HG03196 (cell line): ENCODE measurements around the gene TMEM168.
"Not testable (repeated sequence)": the region's sequence is repeated elsewhere in the genome, so short reads cannot be mapped to it uniquely, and the experiment has no call there.

Experiments used
- ATAC-seq: cut with Tn5 transposase; IDR thresholded peaks from one replicate; pipeline ENCODE4 v1.9.1; 2021; ENCODE audit not compliant: unreplicated experiment

Gene TMEM168

DNA sequence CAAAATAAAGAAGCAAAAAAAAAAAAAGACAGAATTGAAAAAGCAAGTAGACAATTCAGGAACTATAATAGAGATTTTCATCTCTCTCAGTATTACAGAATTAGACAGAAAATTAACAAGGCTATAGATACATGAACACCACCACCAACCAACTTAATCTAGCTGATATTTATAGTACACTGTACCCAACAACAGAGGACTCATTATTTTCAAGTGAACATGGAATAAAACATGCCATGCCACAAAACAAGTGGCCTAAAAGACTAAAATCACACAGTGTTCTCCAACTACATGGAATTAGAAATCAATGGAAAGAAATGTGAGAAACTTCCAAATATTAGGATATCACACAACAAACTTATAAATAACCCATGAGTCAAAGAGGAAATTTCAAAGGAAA lies 9.1 kb downstream of the TMEM168 start:
- ATAC-seq = no peak

- ATAC-seq = no peak
Measured at GRCh38 chr7:112779667-112780066, 10.5 kb downstream of the TMEM168 start.

- ATAC-seq = no peak
Measured at GRCh38 chr7:112777406-112777805, 12.8 kb downstream of the TMEM168 start.

DNA sequence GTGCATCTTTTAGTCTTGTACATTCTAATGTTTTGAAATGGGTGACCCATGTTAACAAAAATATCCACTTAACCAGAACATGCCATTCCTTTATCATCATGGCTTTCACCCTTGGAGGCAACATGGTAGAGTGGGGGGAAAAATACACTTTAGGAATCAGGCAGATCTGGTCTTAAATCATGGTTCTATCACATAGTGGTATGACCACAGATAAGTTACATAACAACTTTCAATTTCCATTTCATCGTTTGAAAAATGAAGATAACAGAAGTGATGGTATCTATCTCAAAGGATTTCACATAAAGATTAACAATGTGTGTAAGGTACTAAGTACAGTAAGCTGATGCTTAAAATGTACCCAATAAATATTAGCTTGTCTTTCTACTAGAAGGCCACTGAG lies 19.0 kb downstream of the TMEM168 start:
- ATAC-seq = no peak

DNA sequence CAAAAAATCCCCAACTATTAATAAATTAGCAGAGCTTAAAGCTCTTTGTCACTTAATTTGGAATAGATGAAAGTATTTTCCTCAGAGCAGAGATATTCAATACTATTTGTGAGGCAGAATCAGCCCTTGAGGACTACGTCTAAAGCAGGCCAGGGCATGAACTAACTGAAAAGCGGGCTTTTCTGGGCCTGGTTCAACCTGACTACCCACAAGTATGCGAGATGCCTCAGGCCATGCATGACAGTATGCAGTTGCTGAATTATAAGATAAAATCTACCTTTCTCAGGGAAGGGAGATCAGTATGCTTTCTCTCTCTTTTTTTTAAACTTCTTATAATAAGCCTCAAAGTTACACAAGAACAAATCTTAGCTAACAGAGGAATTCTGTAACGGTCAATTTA lies 20.1 kb downstream of the TMEM168 start:
- ATAC-seq = no peak

DNA sequence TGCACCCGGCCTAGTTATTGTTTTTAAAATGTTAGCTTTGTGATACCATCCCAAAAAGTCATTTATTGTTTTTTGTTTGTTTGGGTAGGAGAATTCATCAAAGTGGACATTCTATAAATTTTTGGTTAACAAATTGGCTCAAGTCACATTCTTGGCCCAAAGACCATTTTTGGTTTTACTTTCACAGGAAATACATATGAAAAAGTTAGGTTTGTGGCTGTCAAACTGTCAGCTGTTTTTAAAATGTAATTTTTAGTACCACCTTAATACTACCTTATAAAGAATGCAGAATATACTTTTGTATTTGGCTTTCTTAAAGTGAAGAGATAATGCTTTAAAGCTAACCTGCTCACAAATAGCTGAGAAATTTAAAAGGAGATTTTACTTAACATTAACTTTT lies 25.1 kb downstream of the TMEM168 start:
- ATAC-seq = no peak

DNA sequence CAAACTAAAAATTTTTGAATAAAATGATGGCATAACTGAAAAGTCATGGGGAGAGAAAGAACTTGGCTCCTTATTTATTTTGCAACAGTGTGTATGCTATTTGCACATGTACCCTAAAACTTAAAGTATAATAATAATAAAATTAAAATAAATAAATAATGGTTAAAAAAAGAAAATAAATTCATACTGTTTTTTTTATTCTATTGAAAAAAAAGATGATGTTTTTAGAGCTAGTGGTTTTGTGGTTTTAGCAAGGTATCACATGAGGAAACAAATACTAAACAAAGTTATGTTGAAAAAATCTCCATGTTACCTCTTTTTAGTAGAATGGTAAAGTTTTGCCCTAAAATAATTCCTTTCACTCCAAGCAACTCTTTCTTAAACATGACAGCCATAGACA lies 26.2 kb downstream of the TMEM168 start:
- ATAC-seq = no peak

GRCh38 chr7:112763298-112763697 lies 26.9 kb downstream of the TMEM168 start:
- ATAC-seq = no peak

DNA sequence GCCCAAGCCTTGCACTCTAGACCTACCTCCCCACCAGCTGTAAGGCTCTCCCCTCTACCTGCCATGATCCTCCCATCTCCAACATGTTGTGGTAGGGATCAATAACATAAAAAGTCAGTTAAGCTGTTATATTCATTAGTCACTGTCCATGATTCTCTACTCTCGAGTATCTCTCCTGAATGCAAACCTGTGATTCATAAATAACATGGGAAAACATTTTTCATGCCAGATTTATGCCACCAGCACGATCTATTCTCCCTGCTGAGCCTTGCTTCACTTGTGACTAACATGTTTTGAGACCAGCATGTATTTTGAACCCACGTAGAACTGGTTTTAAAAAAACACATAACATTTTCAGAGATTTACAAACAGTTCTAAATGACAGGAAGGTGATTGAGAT lies 30.3 kb downstream of the TMEM168 start:
- ATAC-seq = no peak

GRCh38 chr7:112757337-112757736 lies 32.9 kb downstream of the TMEM168 start:
- peak; percentile 66 for ATAC-seq

- no peak for ATAC-seq
Measured at GRCh38 chr7:112753298-112753697, 36.9 kb downstream of the TMEM168 start.

DNA sequence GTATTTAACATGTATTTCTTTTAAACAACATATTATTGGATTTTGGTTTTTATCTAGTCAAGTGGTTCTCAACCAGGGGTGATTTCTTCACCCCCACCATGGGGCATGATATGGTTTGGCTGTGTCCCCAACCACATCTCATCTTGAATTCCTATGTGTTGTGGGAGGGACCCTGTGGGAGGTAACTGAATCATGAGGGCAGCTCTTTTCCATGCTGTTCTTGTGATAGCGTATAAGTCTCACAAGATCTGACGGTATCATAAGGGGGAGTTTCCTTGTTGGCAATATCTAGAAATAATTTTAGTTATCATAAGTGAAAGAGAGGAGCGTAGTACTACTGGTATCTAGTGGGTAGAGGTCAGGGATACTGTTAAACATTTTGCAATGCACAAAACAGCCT lies 37.6 kb downstream of the TMEM168 start:
- ATAC-seq = no peak

DNA sequence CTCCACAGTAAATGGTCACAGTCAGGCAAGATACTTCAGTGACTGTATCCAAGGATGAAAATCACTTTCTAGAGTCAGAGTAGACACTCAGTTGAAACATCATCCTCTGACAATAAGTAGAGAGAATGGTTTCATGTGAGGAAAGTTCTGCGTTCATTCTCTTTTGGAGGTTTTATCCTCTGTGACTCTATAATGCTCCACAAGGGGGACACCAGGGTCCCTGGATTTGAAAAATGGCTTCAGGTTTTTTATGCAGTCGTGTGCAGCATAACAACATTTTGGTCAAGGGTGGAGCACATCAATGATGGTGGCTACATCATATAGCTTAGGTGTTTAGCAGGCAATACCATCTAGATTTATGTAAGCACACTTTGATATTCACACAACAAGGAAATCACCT lies 40.4 kb downstream of the TMEM168 start:
- no peak for ATAC-seq

- ATAC-seq = no peak
Measured at GRCh38 chr7:112748381-112748780, 41.8 kb downstream of the TMEM168 start.

DNA sequence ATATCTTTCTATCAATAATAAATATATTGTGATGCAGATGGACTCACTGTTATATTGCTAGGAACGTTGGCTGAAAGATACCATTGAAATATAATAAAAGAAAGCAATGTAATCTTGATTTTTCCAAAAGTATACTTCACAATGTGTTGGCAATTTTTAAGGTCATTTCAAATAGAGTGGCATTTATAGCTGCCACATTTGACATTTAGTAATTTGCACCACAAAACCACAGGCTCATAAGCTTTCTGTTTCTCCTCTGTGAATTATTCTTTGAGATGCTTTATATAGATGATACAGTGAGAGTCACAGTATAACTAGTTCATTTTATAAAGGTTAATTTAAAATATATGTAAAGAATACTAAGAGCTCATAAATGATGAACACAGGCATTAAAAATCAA lies 44.6 kb downstream of the TMEM168 start:
- ATAC-seq = no peak

DNA sequence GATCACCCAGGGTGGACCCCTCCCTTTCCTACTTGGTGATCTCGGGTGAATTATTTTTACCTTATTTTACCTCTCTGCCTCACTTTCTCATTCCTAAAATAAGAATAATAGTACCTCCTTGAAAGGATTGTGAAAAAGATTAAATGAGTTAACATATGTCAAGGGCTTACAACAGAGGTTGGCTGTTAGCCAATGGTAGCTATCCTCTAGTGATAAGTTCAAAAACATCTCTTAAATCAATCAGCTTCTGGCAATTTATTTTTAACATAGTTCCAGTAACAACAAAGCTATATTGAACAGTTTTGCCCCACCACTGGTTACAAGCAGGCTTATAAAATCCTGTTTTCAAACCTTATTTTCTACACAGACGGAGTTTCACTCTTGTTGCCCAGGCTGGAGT lies 45.4 kb downstream of the TMEM168 start:
- ATAC-seq = no peak

- no peak for ATAC-seq
Measured at GRCh38 chr7:112743811-112744210, 46.4 kb downstream of the TMEM168 start.

DNA sequence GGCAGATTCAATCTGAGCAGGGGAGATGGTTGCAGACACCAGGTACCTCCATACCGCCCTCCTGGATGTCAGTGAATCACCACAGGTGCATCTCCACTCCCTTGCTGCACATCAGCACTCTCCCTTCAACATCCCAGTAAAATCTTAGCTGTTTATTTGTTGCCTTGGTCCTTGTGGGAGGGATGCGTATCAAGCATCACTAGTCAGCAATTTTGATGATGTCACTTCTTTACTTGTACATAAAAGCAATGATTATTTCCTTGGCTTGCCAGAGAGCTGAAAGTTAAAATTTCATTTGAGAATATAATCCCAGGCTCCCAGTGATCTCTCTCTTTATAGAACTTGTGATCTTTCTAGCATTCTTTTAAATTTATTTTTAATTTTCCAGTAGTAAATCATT lies 49.5 kb downstream of the TMEM168 start:
- ATAC-seq = no peak

- no peak for ATAC-seq
Measured at GRCh38 chr7:112739436-112740180, 50.6 kb downstream of the TMEM168 start.

- ATAC-seq = no peak
Measured at GRCh38 chr7:112735261-112735660, 54.9 kb downstream of the TMEM168 start.

DNA sequence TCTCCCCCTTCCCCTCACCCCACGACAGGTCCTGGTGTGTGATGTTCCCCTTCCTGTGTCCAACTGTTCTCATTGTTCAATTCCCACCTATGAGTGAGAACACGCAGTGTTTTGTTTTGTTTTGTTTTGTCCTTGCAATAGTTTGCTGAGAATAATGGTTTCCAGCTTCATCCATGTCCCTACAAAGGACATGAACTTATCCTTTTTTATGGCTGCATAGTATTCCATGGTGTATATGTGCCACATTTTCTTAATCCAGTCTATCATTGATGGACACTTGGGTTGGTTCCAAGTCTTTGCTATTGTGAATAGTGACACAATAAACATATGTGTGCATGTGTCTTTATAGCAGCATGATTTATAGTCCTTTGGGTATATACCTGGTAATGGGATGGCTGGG lies 58.9 kb downstream of the TMEM168 start:
- not testable (repeated sequence) for ATAC-seq

DNA sequence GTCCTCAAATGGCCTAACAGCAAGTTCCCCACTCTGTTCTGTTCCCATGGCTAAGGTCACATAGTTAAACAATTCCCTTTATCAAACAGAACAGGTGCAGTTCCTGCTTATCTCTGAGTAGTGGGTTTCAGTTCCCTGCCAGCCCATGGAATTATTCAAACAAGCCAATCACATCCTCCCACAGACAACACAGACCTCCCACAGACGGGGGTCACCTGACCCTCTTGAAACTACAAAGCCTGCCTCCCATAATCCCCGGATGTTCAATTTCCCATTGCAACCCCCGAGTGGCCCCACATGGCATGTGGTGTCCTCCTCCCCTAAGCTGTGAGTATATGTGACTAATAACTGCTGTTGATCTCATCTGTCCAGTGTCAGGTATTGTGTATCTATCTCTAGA lies 64.1 kb downstream of the TMEM168 start:
- no peak for ATAC-seq

GRCh38 chr7:112723416-112723815 lies 66.8 kb downstream of the TMEM168 start:
- no peak for ATAC-seq
